Hepatic stellate cell (primary cell): ENCODE measurements around the gene LGALS3.

ENCODE experiments used
- DNase-seq: peaks from one replicate; pipeline ENCODE4 v3.0.0; 2011; ENCODE audit warnings: low spot score

Gene LGALS3

GRCh38 chr14:55191203-55192053 lies 62.4 kb downstream of the LGALS3 start, which contains the start of gene DLGAP5:
Gene DLGAP5 (minus strand): TSS chr14:55191585. CDS start chr14:55189179, 2,406 bp downstream.
- DNase-seq, result peak; percentile 97

GRCh38 chr14:55192054-55192621 lies 63.1 kb downstream of the LGALS3 start:
- no peak for DNase-seq

GRCh38 chr14:55194656-55195355 lies 65.8 kb downstream of the LGALS3 start:
- no peak for DNase-seq
